NCI-H748 treated with DMSO at 0.1 percent for 48 hours (cell line): ENCODE data around the gene DNAH14.
A peak's percentile ranks its signal among the peaks of the same experiment; 100 is the strongest.

Source experiments
- DNase-seq: peaks from one replicate; lab custom pipeline; 2025; lab: John Stamatoyannopoulos, UW

DNAH14 gene

GRCh38 chr1:225408249-225408648, 478.8 kb downstream of the DNAH14 start:
- no peak for DNase-seq

- DNase-seq: no peak
Measured at GRCh38 chr1:225409051-225409450, 479.6 kb downstream of the DNAH14 start.

- no peak for DNase-seq
Measured at GRCh38 chr1:225410036-225410435, 480.6 kb downstream of the DNAH14 start.

DNA sequence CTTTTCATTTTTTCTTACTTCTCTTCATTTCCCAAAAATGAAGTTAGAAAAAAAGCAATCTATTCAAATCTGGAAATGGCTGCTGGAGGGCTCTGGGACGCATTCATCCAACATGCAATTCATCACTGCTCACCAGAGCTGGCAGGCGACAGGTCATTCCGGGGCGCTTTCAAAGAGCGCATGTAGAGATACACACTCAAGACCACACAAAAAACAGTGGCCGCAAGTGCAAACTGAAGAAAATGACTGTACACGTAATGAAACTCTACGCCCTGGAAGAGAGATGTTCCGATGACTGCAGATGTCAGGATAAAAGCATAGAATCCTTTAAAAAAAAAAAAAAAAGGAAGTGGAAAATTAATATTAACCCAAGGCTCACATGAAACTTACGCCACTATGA, 482.8 kb downstream of the DNAH14 start:
- DNase-seq: no peak

GRCh38 chr1:225412803-225413351, 483.4 kb downstream of the DNAH14 start:
- no peak for DNase-seq

- DNase-seq: no peak
Measured at GRCh38 chr1:225413708-225414375, 484.4 kb downstream of the DNAH14 start.

GRCh38 chr1:225415307-225415706, 485.8 kb downstream of the DNAH14 start:
- DNase-seq: no peak

DNA sequence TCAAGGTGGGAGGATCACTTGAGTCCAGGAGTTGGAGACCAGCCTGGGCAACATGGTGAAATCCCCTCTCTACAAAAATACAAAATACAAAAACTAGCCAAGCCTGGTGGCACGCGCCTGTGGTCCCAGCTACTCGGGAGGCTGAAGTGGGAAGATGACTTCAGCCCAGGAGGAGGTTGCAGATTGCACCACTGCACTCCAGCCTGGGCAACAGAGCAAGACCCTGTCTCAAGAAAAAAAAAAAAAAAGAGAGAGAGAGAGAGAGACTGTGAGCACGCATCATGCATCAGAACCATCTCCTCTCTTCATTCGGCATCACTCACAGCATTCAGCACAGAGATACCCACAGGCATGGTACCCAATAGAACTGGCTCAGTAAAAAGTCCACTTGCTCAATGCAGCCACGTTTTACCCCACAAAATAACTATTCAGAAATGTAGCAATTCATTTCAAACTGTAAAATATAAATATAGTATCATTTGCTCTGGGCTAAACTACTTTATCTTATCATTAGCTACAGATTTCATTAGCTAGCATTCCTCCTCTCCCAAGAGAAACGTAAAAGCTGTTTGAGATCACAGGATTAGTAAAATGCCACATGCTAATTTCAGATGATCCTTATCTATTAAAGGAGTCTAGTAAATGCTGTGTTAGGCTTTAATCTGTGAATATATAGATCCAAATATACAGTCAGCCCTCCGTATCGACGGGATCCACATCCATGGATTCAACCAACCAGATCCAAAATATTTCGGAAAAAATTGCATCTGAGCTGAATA, 486.7 kb downstream of the DNAH14 start:
- DNase-seq: no peak

DNA sequence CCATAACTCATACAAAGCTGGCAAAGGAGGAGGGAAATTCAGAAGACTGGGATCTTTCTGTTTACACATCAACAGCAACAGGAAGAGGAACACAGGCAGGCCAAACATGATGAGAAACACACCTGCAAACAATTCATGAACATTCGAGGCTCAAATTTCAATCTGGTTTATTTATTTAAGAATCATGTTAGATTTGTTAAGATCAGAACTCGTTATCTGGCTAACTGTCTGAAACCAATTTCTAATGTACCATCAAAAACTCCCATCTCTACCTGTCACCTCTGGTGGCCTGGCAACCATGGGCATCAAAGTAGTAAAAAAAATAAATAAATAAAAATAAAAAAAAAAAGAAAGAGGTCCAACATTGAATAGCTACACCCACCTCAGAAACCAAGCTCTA, 488.6 kb downstream of the DNAH14 start:
- DNase-seq: no peak

GRCh38 chr1:225418598-225418997, 489.1 kb downstream of the DNAH14 start:
- no peak for DNase-seq

DNA sequence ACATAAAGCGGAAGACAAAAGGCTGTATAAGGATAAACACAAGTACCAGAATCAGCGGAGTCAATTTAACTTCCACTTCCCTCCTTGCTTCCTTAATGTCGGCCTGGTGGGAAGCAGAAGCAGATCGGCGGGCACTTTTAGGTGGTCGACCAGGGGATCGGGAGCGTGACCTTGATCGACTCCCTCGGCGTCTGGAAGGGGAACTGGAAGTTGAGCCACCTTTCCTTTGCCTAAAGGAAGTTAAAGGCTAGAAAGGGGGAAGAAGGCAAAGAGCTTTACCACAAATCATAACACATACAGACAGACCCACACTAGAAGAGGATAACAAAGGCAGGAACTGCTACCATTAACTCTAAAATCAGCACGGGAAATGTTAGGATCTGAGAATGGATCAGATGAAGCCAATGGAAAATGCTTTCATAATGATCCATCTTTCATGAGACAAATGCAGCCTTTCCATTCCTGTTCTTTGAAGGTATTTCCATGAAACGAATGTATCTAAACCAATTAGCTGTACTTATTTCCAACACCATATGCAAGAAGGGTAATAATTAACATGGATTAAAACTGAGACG, 492.6 kb downstream of the DNAH14 start:
- no peak for DNase-seq

GRCh38 chr1:225422795-225423517, 493.5 kb downstream of the DNAH14 start:
- DNase-seq: no peak

- DNase-seq: no peak
Measured at GRCh38 chr1:225423518-225423855, 494.0 kb downstream of the DNAH14 start.

DNA sequence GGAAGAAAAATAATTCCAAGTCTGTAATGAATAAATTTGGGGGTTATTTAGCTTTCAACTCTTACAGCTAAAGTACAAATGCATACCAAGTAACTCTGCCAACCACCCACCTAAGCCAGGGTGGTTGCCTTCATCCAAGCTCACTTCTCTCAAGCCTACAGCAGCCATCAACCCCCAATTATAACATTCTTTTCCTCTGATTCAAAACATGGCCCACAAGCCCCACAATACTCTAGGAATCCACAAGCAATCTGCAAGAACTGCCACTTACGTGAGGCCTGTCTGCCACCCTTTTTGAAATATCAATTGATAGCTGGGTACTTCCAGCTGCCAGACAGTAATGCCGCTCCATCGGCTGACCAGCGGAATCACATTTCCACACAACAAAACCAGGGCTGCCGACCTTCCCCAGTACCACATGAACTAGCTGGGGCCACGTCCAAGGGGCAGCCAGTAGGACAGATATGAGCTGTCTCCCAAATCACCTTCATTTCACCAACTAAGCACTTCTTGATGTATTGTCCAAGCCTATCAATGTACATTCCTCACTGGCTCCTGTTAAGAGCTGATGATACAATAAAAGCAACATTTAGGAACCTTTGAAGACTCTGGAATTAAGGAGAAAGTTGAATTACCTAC, 495.2 kb downstream of the DNAH14 start:
- DNase-seq: no peak

DNA sequence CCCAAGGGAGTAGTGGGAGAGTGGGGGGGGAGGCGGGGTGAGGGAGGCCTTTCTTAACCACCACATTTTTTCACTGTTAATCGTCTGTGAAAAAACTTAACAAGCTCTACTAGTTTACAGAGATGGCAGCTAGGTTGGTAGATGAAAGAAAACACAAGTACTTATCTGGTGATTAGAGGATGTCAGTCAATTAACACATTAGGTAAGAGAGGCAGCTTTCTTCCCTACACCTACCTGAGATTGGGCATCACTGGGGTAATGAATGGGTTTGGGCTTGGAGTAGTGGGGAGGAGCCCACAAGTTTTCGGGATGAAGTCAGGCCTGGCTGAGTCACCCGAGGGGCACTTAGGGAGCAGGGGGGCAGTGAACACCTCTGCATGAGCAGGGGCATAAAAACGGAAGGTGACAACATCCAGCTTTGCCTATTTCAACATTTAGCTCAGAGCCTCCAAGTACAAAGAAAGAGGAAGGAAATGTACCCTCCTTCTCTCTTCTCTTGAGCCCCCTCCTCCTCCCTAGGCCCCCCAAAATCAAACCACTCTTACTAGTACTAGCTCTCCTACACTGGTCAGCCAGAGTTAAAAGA, 495.8 kb downstream of the DNAH14 start:
- DNase-seq: no peak

DNA sequence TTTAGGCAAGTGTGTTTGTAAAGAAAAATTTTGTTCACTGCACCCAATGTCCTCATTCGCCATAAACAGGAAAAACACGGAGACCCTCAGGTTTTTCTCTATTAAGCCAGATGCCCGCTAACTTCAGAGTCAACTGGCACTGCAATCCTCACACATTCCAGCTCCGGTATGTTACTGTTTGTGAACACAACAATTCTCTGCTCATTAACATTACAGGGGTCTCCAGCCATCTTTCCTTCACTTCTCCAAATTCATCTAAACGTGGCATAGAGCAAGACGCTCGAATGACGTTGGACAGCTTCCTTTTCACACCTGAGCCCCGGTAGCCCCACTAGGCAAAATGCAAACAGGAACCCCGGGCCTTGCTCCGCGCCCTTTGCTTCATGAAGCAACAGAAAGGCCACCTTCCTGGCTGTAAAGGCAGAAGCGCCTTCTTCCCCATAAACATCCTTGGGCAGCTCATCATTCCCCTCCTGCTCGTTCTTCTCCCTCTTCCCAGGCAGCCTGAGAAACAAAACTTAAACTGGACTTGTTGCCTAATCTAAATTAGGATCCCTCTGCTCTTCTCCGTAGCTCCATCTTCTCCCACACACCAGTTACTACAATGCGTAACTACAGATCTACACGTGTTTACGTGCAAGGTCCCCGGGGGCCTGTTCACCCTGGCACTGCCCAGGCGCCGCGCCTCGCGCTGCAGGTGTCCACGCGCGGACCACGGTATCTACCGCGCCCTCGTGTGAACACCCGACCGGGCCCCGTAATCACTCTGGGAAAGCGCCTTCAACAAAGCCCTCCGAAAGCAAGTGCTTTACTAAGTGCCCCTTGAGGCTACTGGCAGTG, 497.1 kb downstream of the DNAH14 start:
- DNase-seq: no peak

GRCh38 chr1:225427235-225428067, 498.0 kb downstream of the DNAH14 start, which contains the start of gene LBR:
TSS of gene LBR (minus strand) at chr1:225428038. CDS start at chr1:225424075, 3,963 bp downstream.
- no peak for DNase-seq

GRCh38 chr1:225428068-225428880, 498.8 kb downstream of the DNAH14 start:
- peak; percentile 72 for DNase-seq
